IMR-90 (cell line): Measurements from ENCODE around the gene C7orf57. TPM values are rescaled to one million over a fixed set of nuclear protein-coding genes. Genes with fewer than 3 reads are reported as not detected.

ENCODE experiments used
- ATAC-seq: fragments of 200-7000 bp; cut with Tn5 transposase; 2 replicates; pipeline ENCODE4 v1.9.1; 2020; ENCODE audit warnings: low read depth, mild to moderate bottlenecking, moderate library complexity
- BruUV-seq: library from RNA; stranded (reverse); fragments of 400-500 nt; replicated peaks from 2 replicates; lab custom pipeline; 2021; lab: Mats Ljungman, UMichigan
- CTCF ChIA-PET: fragments of 300-600 bp; formaldehyde crosslinking; extraction: SDS; loops from one replicate; lab custom pipeline; 2021; ENCODE audit warnings: antibody characterized with exemption; lab: Yijun Ruan, JAX
- POLR2A ChIA-PET: fragments of 300-600 bp; sonication (Branson Sonifier 250); formaldehyde crosslinking; loops from one replicate; lab custom pipeline; 2022; ENCODE audit warnings: antibody characterized with exemption; ENCODE audit not compliant: unreplicated experiment; lab: Charles Lee
- DNase-seq: peaks from one replicate; pipeline ENCODE4 v3.0.0; 2013
- H2AFZ ChIP-seq: replicated peaks from 2 replicates; pipeline ENCODE3; 2013; ENCODE audit warnings: low read length, mild to moderate bottlenecking; ENCODE audit not compliant: poor library complexity
- H2AK5ac ChIP-seq: 2 replicates; pipeline ENCODE4 v1.6.1; 2013; ENCODE audit warnings: low read depth, low read length, inconsistent platforms
- H2AK9ac ChIP-seq: replicated peaks from 2 replicates; pipeline ENCODE3; 2013; ENCODE audit warnings: mild to moderate bottlenecking, low read depth, low read length, moderate library complexity; ENCODE audit not compliant: poor library complexity
- H2BK120ac ChIP-seq: 2 replicates; pipeline ENCODE4 v1.6.1; 2013; ENCODE audit warnings: low read depth, low read length, inconsistent platforms
- H2BK15ac ChIP-seq: 3 replicates; pipeline ENCODE4 v1.6.1; 2013; ENCODE audit warnings: low read depth, low read length, inconsistent platforms
- H2BK20ac ChIP-seq: 2 replicates; pipeline ENCODE4 v1.6.1; 2013; ENCODE audit warnings: low read depth, mild to moderate bottlenecking, inconsistent platforms, low read length, moderate library complexity
- H2BK5ac ChIP-seq: 2 replicates; pipeline ENCODE4 v1.6.1; 2013; ENCODE audit warnings: mild to moderate bottlenecking, low read depth, low read length, inconsistent platforms; ENCODE audit not compliant: poor library complexity, severe bottlenecking
- H3K14ac ChIP-seq: replicated peaks from 2 replicates; pipeline ENCODE4 v1.6.1; 2013; ENCODE audit warnings: low read depth, low read length, inconsistent platforms
- H3K18ac ChIP-seq: 2 replicates; pipeline ENCODE4 v1.6.1; 2013; ENCODE audit warnings: low read depth, low read length, control low read depth
- H3K23ac ChIP-seq: 2 replicates; pipeline ENCODE4 v1.6.1; 2013; ENCODE audit warnings: low read depth, low read length, inconsistent platforms
- H3K27ac ChIP-seq: 2 replicates; pipeline ENCODE4 v1.5.1; 2013; ENCODE audit warnings: mild to moderate bottlenecking, control low read depth, low read length; ENCODE audit not compliant: insufficient read depth
- H3K27me3 ChIP-seq: 2 replicates; pipeline ENCODE4 v1.6.1; 2013; ENCODE audit warnings: low read length; ENCODE audit not compliant: control insufficient read depth, insufficient read depth
- H3K36me3 ChIP-seq: 2 replicates; pipeline ENCODE4 v1.6.1; 2013; ENCODE audit warnings: low read length, mixed read lengths; ENCODE audit not compliant: control insufficient read depth, insufficient read depth
- H3K4ac ChIP-seq: 2 replicates; pipeline ENCODE4 v1.6.1; 2013; ENCODE audit warnings: low read depth, low read length, inconsistent platforms
- H3K4me1 ChIP-seq: 2 replicates; pipeline ENCODE4 v1.6.1; 2013; ENCODE audit warnings: low read length, mixed read lengths; ENCODE audit not compliant: control insufficient read depth, insufficient read depth
- H3K4me2 ChIP-seq: 2 replicates; pipeline ENCODE4 v1.6.1; 2013; ENCODE audit warnings: low read depth, mild to moderate bottlenecking, control low read depth, low read length, moderate library complexity
- H3K4me3 ChIP-seq: 2 replicates; pipeline ENCODE4 v1.5.1; 2013; ENCODE audit warnings: low read depth, mild to moderate bottlenecking, control low read depth, low read length, moderate library complexity; ENCODE audit not compliant: insufficient read depth
- H3K56ac ChIP-seq: 2 replicates; pipeline ENCODE4 v1.6.1; 2013; ENCODE audit warnings: low read length, inconsistent platforms; ENCODE audit not compliant: insufficient read depth; ENCODE audit errors: extremely low read depth
- H3K79me1 ChIP-seq, 2 experiments: 2 replicates each; pipeline ENCODE4 v1.6.1; 2013; ENCODE audit warnings: low read length in 2 of 2, inconsistent platforms in 1 of 2, low read depth in 1 of 2
- H3K9ac ChIP-seq: 2 replicates; pipeline ENCODE4 v1.6.1; 2013; ENCODE audit warnings: low read depth, low read length, control low read depth
- H3K9me1 ChIP-seq: 2 replicates; pipeline ENCODE4 v1.6.1; 2013; ENCODE audit warnings: low read length, inconsistent platforms; ENCODE audit not compliant: insufficient read depth
- H3K9me3 ChIP-seq: 2 replicates; pipeline ENCODE4 v1.6.1; 2013; ENCODE audit warnings: low read length; ENCODE audit not compliant: control insufficient read depth, insufficient read depth
- H4K20me1 ChIP-seq: 2 replicates; pipeline ENCODE4 v1.6.1; 2013; ENCODE audit warnings: low read length, inconsistent platforms; ENCODE audit not compliant: insufficient read depth
- H4K5ac ChIP-seq: 2 replicates; pipeline ENCODE4 v1.6.1; 2013; ENCODE audit warnings: mild to moderate bottlenecking, low read depth, low read length, control low read depth
- H4K8ac ChIP-seq, 2 experiments: 2 replicates each; pipeline ENCODE4 v1.6.1; 2013; ENCODE audit warnings: low read depth in 2 of 2, low read length in 2 of 2, control low read depth in 1 of 2, inconsistent platforms in 1 of 2
- H4K91ac ChIP-seq: 2 replicates; pipeline ENCODE4 v1.6.1; 2013; ENCODE audit warnings: low read depth, low read length, inconsistent platforms; ENCODE audit not compliant: insufficient read depth
- CEBPB ChIP-seq: IDR thresholded peaks from 2 replicates; pipeline ENCODE4 v1.6.1; 2012; ENCODE audit warnings: low read depth, low read length, improper control_type of control experiment
- MAFK ChIP-seq: IDR thresholded peaks from 2 replicates; pipeline ENCODE4 v1.6.1; 2012; ENCODE audit warnings: low read depth, low read length, improper control_type of control experiment
- WGBS, 2 experiments: methylation state at CpG; one replicate each; pipeline versions ENCODE4 v1.1.5 to v1.1.7; 2013; ENCODE audit warnings: missing lambda C conversion rate in 2 of 2; ENCODE audit not compliant: insufficient read length in 1 of 2; ENCODE audit errors: extremely low coverage in 2 of 2; 5-methylcytosine and 5-hydroxymethylcytosine counted together
- dilution Hi-C: fragments of 300-500 bp; cut with HindIII; formaldehyde crosslinking; loops from one replicate; pipeline ENCODE4 v1.14.3; 2018; ENCODE audit warnings: low sequenced_read_pairs; ENCODE audit not compliant: unreplicated experiment
- in situ Hi-C: fragments of 300-500 bp; cut with MboI; formaldehyde crosslinking; loops from 3 replicates; pipeline ENCODE4 v1.14.3; 2019; ENCODE audit warnings: low sequenced_read_pairs, inconsistent platforms, mixed read lengths
- intact Hi-C: fragments of 100-400 bp; cut with micrococcal nuclease; formaldehyde crosslinking; loops from 2 replicates; pipeline ENCODE4 v1.10.0; 2022
- polyA plus RNA-seq, 3 experiments: library from polyadenylated mRNA; depleted of rRNA; stranded (reverse); fragments of >200 nt; gene quantifications; 2 replicates each; pipeline ENCODE4 v1.2.3, GENCODE V29; 2012; ENCODE audit warnings: low replicate concordance in 1 of 3
- total RNA-seq: library from RNA; depleted of rRNA; stranded (reverse); fragments of >200 nt; gene quantifications from 2 replicates; pipeline ENCODE4 v1.2.3, GENCODE V29; 2012
- TF ChIP-seq, protein P1 (sequence below): fragments of 150-350 bp; IDR thresholded peaks from 2 replicates; pipeline ENCODE4 v1.6.1; 2016; ENCODE audit warnings: low read depth, mild to moderate bottlenecking, low read length, moderate library complexity, borderline replicate concordance
- TF ChIP-seq, protein P2 (sequence below): conservative IDR thresholded peaks from 2 replicates; pipeline ENCODE4 v1.5.1; 2012; ENCODE audit warnings: mild to moderate bottlenecking, low read depth, low read length, improper control_type of control experiment

Gene C7orf57
- total and polyA plus RNA-seq, 2 of the 4 experiments (the other 2 are of a cell fraction), result not detected

DNA sequence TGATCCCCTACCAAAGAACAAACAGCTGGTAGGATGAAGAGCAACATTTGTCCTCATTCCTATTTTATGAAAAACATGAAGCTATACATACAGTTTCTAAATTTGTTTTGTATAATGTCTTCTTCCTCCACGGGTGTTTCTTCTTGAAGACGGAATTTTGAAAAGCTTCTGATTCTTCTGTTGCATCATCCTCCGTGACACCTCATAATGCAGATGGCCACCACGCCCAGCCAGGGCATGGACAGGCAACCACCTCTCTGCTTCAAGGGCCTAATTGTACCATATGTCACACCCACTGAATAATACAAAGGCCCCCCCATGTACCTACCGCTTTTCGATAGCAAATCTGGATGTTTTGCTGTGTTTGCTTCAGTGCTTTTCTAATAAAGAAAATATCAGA is 6.4 kb upstream of the C7orf57 start, which contains the start of gene SUN3:
SUN3 (minus strand) TSS at position 170 of the 400 bp plus-strand sequence; CDS start at position 1, 169 bp downstream.
- Histone ChIP-seq H2BK5ac (no peak within 1 kb of the TSS), H3K9me3 (peaks cover 2% of the 10 kb centered on the region; the same call in 1 of the 2 replicates), H2BK20ac (no peak within 1 kb of the TSS), H3K79me1 (no peaks in the 10 kb centered on the region), H3K18ac (no peak within 1 kb of the TSS), H2AFZ (no peak within 1 kb of the TSS), H3K9ac (no peak within 1 kb of the TSS), H4K5ac (no peak within 1 kb of the TSS), H3K36me3 (no peaks in the 10 kb centered on the region), H4K91ac (no peak within 1 kb of the TSS), H3K9me1 (no peaks in the 10 kb centered on the region), H2BK15ac (no peak within 1 kb of the TSS), H3K23ac (no peak within 1 kb of the TSS), H3K4ac (no peak within 1 kb of the TSS), H2AK9ac (no peak within 1 kb of the TSS), H3K4me1 (no peaks in the 10 kb centered on the region), H3K27ac (no peak within 1 kb of the TSS), H3K4me3 (no peak within 1 kb of the TSS), H3K14ac (no peak within 1 kb of the TSS), H4K8ac (no peak within 1 kb of the TSS), H3K56ac (no peak within 1 kb of the TSS), H3K27me3 (peaks cover 25% of the 10 kb centered on the region), H2AK5ac (no peak within 1 kb of the TSS), H2BK120ac (no peak within 1 kb of the TSS), H4K20me1 (no peaks in the 10 kb centered on the region), H3K4me2 (no peak within 1 kb of the TSS)
- ChIA-PET CTCF (interaction anchor here (0.9 kb wide), 1 partner anchor 10 kb away, joined by 3 read pairs; no protein-coding TSS in a partner anchor), POLR2A (no interaction called here)
- intact Hi-C loops (no loop called here), dilution Hi-C loops (no loop called here), in situ Hi-C loops (no loop called here)
- no peak for TF ChIP-seq CEBPB
- TF ChIP-seq, protein P1, sequence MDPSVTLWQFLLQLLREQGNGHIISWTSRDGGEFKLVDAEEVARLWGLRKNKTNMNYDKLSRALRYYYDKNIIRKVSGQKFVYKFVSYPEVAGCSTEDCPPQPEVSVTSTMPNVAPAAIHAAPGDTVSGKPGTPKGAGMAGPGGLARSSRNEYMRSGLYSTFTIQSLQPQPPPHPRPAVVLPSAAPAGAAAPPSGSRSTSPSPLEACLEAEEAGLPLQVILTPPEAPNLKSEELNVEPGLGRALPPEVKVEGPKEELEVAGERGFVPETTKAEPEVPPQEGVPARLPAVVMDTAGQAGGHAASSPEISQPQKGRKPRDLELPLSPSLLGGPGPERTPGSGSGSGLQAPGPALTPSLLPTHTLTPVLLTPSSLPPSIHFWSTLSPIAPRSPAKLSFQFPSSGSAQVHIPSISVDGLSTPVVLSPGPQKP, result no peak
- no peak for TF ChIP-seq MAFK
- TF ChIP-seq, protein P2, sequence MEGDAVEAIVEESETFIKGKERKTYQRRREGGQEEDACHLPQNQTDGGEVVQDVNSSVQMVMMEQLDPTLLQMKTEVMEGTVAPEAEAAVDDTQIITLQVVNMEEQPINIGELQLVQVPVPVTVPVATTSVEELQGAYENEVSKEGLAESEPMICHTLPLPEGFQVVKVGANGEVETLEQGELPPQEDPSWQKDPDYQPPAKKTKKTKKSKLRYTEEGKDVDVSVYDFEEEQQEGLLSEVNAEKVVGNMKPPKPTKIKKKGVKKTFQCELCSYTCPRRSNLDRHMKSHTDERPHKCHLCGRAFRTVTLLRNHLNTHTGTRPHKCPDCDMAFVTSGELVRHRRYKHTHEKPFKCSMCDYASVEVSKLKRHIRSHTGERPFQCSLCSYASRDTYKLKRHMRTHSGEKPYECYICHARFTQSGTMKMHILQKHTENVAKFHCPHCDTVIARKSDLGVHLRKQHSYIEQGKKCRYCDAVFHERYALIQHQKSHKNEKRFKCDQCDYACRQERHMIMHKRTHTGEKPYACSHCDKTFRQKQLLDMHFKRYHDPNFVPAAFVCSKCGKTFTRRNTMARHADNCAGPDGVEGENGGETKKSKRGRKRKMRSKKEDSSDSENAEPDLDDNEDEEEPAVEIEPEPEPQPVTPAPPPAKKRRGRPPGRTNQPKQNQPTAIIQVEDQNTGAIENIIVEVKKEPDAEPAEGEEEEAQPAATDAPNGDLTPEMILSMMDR, result no peak
- whole genome bisulfite sequencing, 2 experiments, result no CpG with 5 or more reads among the region's 6 CpGs
- no peak for DNase-seq
- no peak for ATAC-seq
- BruUV-seq, result no TSS peak
